DOHH2 (cell line): ENCODE data around the gene KAZALD1.

Experiments used
- H3F3A ChIP-seq: fragments of 200-600 bp; sonication (generic), shearing (Covaris generic); 2 replicates; pipeline ENCODE4 v1.6.0; 2016; ENCODE audit warnings: antibody characterized with exemption, mild to moderate bottlenecking; ENCODE audit not compliant: control insufficient read depth, insufficient read depth
- H3K27ac ChIP-seq: fragments of 200-600 bp; sonication (generic); 2 replicates; pipeline ENCODE4 v1.5.1; 2014; ENCODE audit warnings: low read depth, mild to moderate bottlenecking, low read length, moderate library complexity
- H3K27me3 ChIP-seq: fragments of 200-600 bp; sonication (generic); 2 replicates; pipeline ENCODE4 v1.6.1; 2014; ENCODE audit warnings: mild to moderate bottlenecking, low read length, mixed read lengths; ENCODE audit not compliant: control insufficient read depth
- H3K36me3 ChIP-seq: fragments of 200-600 bp; sonication (generic); 2 replicates; pipeline ENCODE4 v1.6.1; 2014; ENCODE audit warnings: mild to moderate bottlenecking, low read length, moderate library complexity, mixed read lengths; ENCODE audit not compliant: control insufficient read depth
- H3K4me1 ChIP-seq: fragments of 200-600 bp; sonication (generic); 2 replicates; pipeline ENCODE4 v1.6.1; 2014; ENCODE audit warnings: mild to moderate bottlenecking, low read length, mixed read lengths; ENCODE audit not compliant: control insufficient read depth
- H3K4me2 ChIP-seq: fragments of 200-600 bp; sonication (generic); 2 replicates; pipeline ENCODE4 v1.6.0; 2014; ENCODE audit warnings: mild to moderate bottlenecking, low read length, moderate library complexity
- H3K4me3 ChIP-seq: fragments of 200-600 bp; sonication (generic); 2 replicates; pipeline ENCODE4 v1.5.1; 2014; ENCODE audit warnings: mild to moderate bottlenecking, low read length, mixed read lengths
- H3K79me2 ChIP-seq: fragments of 200-600 bp; sonication (generic); 2 replicates; pipeline ENCODE4 v1.6.1; 2014; ENCODE audit warnings: mild to moderate bottlenecking, low read length, mixed read lengths; ENCODE audit not compliant: control insufficient read depth
- H3K9me2 ChIP-seq: fragments of 200-600 bp; sonication (generic); replicated peaks from 2 replicates; pipeline ENCODE4 v1.6.1; 2014; ENCODE audit warnings: mild to moderate bottlenecking, low read length, mixed read lengths; ENCODE audit not compliant: control insufficient read depth
- H3K9me3 ChIP-seq: fragments of 200-600 bp; sonication (generic); 2 replicates; pipeline ENCODE4 v1.6.1; 2014; ENCODE audit warnings: antibody characterized with exemption, low read length, mixed read lengths; ENCODE audit not compliant: control insufficient read depth, insufficient read depth
- H4K20me1 ChIP-seq: fragments of 200-600 bp; sonication (generic); 2 replicates; pipeline ENCODE4 v1.6.0; 2014; ENCODE audit warnings: low read depth, mild to moderate bottlenecking, antibody characterized with exemption, low read length, moderate library complexity; ENCODE audit not compliant: control insufficient read depth, insufficient read depth
- CTCF ChIP-seq: fragments of 200-600 bp; sonication (generic); IDR thresholded peaks from one replicate; pipeline ENCODE4 v1.5.1; 2014; ENCODE audit warnings: antibody characterized with exemption, mild to moderate bottlenecking, low read depth, low read length; ENCODE audit not compliant: poor library complexity, severe bottlenecking
- EZH2phosphoT487 ChIP-seq: fragments of 200-600 bp; sonication (generic); IDR thresholded peaks from 2 replicates; pipeline ENCODE4 v1.6.1; 2017; ENCODE audit warnings: borderline replicate concordance, mild to moderate bottlenecking, antibody characterized with exemption, low read length, moderate library complexity, mixed read lengths

Gene KAZALD1

GRCh38 chr10:101106351-101106750 is 44.6 kb downstream of the KAZALD1 start:
- Histone ChIP-seq H3F3A (no peaks in the 10 kb centered on the region), H3K9me2 (no peaks in the 10 kb centered on the region), H4K20me1 (no peaks in the 10 kb centered on the region), H3K4me3 (no peak overlapping the region), H3K27ac (no peak overlapping the region), H3K27me3 (peaks cover 21% of the 10 kb centered on the region), H3K4me2 (no peak overlapping the region), H3K79me2 (no peaks in the 10 kb centered on the region), H3K4me1 (no peaks in the 10 kb centered on the region), H3K9me3 (no peaks in the 10 kb centered on the region), H3K36me3 (no peaks in the 10 kb centered on the region)
- TF ChIP-seq EZH2phosphoT487 (no peak), CTCF (no peak)

DNA sequence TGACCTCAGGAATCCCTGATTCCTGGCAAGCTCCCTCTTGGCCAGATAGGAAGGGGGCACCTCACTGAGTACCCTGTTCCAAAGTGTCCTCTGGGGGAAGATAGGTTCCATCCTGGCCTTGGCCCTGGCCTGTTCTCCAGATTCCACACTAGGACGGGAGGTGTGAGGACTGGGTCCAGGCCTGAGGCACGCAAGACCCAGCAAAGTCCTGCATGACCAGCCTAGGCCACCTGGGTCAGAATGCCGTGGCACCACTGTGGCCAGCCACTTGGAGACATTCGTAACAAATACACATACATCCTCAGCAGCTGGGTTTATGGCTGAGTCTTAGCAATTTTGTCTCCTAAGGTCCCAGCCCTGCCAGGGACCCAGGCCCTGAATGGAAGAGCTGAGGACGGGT is 46.0 kb downstream of the KAZALD1 start:
- Histone ChIP-seq H3K9me2 (no peaks in the 10 kb centered on the region), H3K4me1 (no peaks in the 10 kb centered on the region), H3K9me3 (no peaks in the 10 kb centered on the region), H3K4me3 (no peak overlapping the region), H3K36me3 (no peaks in the 10 kb centered on the region), H3K4me2 (no peak overlapping the region), H3K27me3 (peaks cover 15% of the 10 kb centered on the region), H4K20me1 (no peaks in the 10 kb centered on the region), H3F3A (no peaks in the 10 kb centered on the region), H3K79me2 (no peaks in the 10 kb centered on the region), H3K27ac (no peak overlapping the region)
- TF ChIP-seq EZH2phosphoT487 (no peak), CTCF (no peak)

DNA sequence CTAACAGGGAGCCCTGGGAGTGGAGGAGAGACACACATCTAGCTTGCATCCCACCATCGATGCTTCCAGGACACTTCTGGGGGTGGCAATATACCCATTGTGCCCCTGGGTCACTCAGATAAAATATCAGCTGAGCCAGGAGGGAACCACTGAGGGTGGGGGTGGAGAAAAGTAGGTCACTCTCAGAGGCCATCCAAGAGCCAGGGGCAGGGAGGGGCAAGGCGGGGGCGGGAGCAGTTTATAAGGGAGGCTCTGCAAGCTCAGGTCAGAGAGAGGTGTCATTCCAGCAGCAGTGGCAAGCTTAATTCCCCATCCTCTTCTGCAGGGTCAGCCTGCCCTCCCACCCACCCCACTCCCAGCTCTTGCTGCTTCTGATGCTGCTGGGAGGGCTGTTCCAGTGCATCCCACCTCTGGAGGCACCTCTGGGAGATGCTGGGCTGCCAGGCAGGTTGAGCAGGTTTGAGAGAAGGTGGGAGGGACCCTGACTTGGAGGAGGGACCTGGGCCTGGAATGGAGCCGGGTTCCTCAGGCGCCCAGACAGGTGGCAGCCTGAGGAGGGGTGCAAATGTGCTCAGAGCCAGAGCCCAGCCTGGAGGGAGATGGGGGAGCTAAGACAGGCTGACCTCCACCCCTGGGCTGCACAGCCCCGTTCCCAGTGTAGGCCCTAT is 49.2 kb downstream of the KAZALD1 start:
- Histone ChIP-seq H3F3A (no peaks in the 10 kb centered on the region), H3K79me2 (no peaks in the 10 kb centered on the region), H3K4me3 (no peak overlapping the region), H3K9me3 (no peaks in the 10 kb centered on the region), H3K4me2 (no peak overlapping the region), H3K36me3 (no peaks in the 10 kb centered on the region), H3K4me1 (peaks cover 12% of the 10 kb centered on the region), H3K27me3 (peaks cover 10% of the 10 kb centered on the region), H4K20me1 (no peaks in the 10 kb centered on the region), H3K9me2 (no peaks in the 10 kb centered on the region), H3K27ac (no peak overlapping the region)
- no peak for TF ChIP-seq EZH2phosphoT487
- no peak for TF ChIP-seq CTCF
